Measurements from ENCODE around the gene SIGLEC5.

SIGLEC5 gene

DNA sequence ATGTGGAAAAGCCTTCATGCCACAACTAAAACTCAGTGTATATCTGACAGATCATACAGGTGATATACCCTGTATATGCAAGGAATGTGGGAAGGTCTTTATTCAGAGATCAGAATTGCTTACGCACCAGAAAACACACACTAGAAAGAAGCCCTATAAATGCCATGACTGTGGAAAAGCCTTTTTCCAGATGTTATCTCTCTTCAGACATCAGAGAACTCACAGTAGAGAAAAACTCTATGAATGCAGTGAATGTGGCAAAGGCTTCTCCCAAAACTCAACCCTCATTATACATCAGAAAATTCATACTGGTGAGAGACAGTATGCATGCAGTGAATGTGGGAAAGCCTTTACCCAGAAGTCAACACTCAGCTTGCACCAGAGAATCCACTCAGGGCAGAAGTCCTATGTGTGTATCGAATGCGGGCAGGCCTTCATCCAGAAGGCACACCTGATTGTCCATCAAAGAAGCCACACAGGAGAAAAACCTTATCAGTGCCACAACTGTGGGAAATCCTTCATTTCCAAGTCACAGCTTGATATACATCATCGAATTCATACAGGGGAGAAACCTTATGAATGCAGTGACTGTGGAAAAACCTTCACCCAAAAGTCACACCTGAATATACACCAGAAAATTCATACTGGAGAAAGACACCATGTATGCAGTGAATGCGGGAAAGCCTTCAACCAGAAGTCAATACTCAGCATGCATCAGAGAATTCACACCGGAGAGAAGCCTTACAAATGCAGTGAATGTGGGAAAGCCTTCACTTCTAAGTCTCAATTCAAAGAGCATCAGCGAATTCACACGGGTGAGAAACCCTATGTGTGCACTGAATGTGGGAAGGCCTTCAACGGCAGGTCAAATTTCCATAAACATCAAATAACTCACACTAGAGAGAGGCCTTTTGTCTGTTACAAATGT lies 42.7 kb downstream of the SIGLEC5 start:
- no peak for DNase-seq

DNA sequence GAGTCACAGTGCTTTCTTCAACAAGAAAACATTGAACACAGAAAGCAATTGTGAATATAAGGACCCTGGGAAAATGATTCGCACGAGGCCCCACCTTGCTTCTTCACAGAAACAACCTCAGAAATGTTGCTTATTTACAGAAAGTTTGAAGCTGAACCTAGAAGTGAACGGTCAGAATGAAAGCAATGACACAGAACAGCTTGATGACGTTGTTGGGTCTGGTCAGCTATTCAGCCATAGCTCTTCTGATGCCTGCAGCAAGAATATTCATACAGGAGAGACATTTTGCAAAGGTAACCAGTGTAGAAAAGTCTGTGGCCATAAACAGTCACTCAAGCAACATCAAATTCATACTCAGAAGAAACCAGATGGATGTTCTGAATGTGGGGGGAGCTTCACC lies 43.4 kb downstream of the SIGLEC5 start:
- no peak for DNase-seq

- DNase-seq: peak; percentile 51 to 72
Measured at GRCh38 chr19:51586103-51586728, 44.0 kb downstream of the SIGLEC5 start.

DNA sequence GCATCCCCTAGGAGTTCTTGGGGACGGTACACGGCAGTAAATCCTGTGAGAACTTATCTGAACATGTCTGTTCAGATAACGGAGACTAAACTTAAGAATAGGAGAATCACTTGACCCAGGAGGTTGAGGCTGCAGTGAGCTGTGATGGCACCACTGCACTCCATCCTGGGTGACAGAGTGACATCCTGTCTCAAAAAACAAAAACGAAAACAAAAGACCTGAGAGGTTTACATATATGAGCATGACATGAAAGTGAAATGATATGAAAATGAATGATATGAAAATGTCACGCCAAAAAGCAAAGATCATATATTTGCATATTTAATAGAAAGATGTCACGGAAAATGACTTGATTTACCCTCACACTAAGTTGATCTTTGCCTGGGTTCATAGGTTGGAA lies 53.4 kb downstream of the SIGLEC5 start:
- DNase-seq: no peak

DNA sequence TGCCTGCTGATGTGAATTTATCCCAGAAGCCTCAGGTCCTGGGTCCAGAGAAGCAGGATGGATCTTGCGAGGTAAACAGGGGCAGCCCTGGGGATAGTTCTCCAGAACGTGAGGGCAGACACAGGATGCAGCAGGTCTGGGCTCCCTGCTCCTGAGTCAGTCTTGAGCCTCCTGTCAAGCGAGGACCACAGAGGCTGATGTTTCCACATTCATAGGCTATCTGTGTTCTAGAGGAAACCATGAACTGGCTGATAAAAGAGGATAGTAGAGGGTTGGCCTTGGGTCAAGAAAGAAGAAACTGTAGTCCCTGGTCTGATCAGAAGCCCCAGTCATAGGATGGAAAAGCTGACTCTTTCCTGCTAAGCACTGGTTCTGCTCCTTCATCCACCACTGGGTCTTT lies 56.9 kb downstream of the SIGLEC5 start:
- no peak for DNase-seq

- DNase-seq: no peak
Measured at GRCh38 chr19:51572908-51573307, 57.3 kb downstream of the SIGLEC5 start.

- DNase-seq: peak in 1 of 2 donors; percentile 39
Measured at GRCh38 chr19:51572410-51572809, 57.8 kb downstream of the SIGLEC5 start.

DNA sequence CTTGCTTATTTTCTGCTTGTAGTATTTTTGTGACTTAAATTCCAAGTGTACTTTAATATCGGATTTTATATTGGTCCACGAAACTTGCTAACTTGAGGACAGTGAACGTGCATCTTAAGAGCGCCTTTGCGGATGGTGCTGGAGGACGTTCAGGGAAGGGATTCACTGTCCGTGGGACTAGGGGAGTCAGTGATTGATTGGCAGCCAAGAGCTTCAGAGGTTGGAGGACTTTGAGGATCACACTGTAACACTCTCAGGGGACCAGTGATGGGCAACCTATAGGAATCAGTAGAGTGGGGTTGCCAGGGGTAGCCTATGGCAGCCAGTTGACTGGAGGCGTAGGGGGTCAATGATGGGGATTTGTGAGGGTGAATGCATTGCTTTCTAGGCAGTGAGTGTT lies 58.6 kb downstream of the SIGLEC5 start:
- no peak for DNase-seq

- DNase-seq: peak; percentile 97 to 98
Measured at GRCh38 chr19:51570962-51571575, 59.1 kb downstream of the SIGLEC5 start, which contains the start of gene ZNF175. ZNF175 (plus strand) TSS chr19:51571283; CDS start chr19:51573330, 2,047 bp downstream.

- DNase-seq: no peak
Measured at GRCh38 chr19:51568456-51568855, 61.7 kb downstream of the SIGLEC5 start.

DNA sequence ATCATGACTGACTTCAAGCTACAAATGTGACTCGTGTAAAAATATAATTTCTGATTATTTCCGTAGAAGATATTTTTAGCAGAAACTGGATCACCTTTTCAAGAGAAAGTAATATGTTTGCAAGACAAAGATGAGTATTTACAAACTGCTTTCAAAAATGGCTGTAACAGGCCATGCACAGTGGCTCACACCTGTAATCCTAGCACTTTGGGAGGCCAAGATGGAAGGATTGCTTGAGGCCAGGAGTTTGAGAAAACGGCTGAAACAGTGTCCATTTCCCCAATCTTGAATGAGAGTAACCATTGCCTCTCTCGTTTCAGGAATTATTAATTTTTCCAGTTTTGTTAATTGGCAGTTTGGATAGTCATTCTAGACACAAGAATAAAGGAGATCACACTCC lies 62.6 kb downstream of the SIGLEC5 start:
- DNase-seq: no peak

DNA sequence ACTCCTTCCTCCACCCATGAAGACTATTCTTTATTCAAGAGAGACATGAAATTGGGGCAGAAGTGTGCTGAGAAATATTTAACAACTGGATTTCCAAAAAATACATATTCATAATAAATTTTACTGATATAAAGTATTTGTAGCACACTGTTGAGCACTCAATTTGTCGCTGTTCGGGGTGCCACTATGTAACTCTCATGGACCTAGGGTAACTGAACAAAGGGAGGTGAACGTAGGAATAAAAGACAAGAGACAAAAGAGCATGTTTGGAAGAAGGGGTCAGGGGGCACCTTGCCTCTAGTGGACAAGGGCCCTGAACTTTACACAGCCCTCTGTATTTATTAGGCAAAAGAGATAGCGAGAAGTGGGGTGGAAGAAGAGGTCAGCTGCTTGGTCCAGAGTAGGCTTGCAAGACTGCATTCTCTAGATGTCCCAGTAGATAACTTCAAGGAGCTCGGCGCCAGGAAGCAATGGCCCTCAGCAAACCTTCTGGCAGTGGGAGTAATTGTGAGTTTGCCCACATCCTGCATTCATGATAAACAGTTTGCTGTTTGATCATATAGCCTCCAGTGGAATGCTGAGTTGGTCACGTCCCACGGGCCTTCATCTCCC lies 63.6 kb downstream of the SIGLEC5 start:
- no peak for DNase-seq

DNA sequence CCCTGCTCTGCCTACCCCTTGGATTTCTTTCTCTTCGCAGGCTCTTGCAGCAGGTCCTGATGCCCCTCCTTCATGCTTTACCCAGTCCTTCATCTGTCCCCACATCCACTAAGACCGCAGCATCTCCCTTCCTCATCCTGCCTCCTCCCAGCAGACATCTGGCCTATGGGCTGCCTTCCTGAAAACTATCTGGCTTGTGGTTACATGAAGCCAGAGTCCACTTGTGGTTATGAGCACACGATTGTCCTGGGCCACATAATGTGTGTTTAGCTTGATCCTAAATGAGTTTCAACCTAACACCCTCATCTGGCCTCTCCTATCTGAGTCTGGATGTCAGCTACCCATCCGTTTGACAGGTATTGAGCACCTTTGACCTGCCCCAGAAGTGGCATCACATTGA lies 64.6 kb downstream of the SIGLEC5 start:
- DNase-seq: peak; percentile 25 to 40

DNA sequence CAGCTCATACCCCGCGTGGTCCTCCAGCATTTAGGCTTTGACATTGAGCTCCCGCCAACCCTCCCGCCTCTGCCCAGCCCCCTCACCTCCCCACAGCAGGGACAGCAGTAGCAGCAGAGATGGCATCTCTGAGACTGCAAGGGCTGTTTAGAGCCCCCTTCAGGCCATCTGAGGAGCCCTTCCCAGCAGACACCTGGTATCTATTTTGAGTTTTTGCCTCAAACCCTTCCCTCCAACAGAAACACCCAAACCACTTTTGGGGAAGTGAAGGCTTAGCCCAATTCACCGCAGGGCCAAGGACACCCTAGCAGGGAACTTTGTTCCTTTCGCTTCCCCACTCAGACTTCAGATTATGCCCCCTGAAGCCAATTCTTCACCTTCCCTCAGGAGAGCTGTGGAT lies 65.4 kb downstream of the SIGLEC5 start:
- DNase-seq: peak; percentile 22 to 32

Data from inflammatory macrophage (primary cell).